T-helper 22 cell (primary cell): ENCODE results near the gene LRPAP1.
A peak's percentile ranks its signal among the peaks of the same experiment; 100 is the strongest.
"Not testable (repeated sequence)": the region's sequence is repeated elsewhere in the genome, so short reads cannot be mapped to it uniquely, and the experiment has no call there.

ENCODE experiments used
- DNase-seq: peaks from one replicate; pipeline ENCODE4 v3.0.0-alpha.2; 2020; ENCODE audit warnings: low read depth

The LRPAP1 gene, protein sequence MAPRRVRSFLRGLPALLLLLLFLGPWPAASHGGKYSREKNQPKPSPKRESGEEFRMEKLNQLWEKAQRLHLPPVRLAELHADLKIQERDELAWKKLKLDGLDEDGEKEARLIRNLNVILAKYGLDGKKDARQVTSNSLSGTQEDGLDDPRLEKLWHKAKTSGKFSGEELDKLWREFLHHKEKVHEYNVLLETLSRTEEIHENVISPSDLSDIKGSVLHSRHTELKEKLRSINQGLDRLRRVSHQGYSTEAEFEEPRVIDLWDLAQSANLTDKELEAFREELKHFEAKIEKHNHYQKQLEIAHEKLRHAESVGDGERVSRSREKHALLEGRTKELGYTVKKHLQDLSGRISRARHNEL

DNA sequence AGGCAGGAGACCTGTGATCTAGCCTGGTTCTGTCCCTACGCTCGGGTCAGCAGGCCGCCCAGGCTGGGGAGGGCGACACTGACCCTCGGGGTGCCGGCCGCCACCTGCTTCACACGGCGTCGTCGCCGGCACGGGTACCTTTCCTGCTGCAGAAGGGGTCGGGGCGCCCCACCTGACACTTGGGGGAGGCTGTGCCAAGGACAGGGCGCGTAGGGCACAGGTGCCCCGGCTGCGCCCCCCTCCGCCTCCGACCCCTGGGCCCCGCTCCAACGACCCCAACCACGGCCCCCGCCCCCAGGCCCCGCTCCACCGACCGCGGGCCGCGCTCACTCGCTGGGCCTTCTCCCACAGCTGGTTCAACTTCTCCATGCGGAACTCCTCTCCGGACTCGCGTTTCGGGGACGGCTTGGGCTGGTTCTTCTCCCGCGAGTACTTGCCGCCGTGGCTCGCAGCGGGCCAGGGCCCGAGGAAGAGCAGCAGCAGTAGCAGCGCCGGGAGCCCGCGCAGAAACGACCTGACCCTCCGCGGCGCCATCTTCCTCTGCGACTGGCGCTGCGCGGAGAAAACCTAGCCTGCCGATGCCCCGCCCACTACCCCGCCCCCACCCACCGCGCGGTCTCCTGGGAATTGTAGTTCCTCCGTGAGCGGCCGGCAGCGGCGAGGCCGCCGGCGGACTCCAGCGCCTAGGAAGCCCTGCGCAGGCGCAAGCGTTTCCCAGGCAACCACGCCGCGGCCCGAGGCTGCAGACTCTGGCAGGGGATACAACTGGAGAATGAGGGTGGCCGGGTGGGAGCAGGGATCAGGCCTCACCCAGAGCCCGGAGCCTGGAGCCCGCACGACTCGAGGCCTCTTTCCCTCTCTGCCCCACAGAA, at the start of gene LRPAP1:
Gene LRPAP1, minus strand, starts transcription at position 544 of the 872 bp plus-strand sequence. Its CDS starts 10 bp downstream, at position 534.
- peak; percentile 72 for DNase-seq

DNA sequence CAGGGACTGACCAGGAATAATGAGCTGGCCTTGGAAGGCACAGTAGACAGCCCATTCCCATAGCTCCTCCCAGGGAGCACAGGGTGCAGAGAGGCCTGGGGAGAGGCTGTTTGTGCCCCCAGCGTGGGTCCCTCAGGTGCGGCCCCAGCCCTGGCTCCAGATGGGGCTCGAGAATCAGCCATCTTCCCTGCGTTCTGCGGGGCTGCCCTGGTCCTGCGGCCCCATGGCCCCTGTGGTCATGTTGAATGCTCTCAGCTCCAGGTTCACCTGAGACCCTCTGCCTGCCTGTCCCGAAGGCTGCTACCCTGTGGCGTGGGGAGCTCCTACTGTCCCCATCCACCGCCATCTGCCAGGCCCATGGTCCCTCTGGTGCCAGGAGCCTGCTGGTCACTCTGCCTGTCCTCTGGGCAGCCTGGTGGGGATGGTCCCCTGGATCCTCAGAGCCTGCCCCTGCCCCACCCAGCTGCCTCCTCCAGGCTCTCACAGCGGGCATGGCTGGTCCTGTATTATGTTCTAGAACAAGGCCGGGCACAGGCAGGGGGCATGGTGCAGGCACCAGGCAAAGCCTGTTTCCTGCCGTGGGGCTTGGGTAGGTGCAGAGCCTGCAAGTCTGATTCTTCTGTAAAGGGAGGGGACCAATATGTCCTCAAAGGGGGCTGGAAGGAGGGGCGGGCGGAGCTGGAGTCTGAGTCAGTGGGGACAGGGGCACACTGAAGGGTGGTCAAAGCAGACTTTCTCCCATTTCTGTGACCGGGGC, 49.3 kb upstream of the LRPAP1 start:
- DNase-seq: not testable (repeated sequence)

GRCh38 chr4:3580859-3581258, 48.6 kb upstream of the LRPAP1 start:
- not testable (repeated sequence) for DNase-seq

DNA sequence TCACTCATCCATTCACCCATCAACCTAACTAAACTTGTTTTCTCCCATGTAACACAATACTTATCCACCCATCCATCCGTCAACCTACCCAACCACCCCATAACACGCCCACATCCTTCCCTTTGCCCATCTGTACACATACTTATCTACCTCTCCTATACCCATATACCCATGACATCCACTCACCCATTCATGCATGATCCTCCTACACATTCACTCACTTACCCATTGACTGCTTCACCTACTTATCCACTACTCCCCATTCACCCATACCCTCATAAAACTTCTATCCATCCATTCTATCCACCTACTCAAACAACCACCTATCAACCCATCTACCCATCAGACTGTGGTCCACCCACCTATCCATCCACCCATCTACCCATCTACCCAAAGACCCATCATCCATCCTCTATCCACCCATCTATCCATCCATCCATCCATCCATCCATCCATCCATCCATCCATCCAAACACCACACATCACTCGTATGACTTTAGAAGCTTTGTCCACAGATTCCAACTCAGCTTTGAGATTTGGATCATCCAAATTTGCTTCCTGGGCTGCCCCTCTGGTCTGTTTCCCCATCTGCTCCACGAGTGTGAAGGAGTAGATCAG, 46.4 kb upstream of the LRPAP1 start:
- not testable (repeated sequence) for DNase-seq

GRCh38 chr4:3578052-3578451, 45.8 kb upstream of the LRPAP1 start:
- DNase-seq: not testable (repeated sequence)

DNA sequence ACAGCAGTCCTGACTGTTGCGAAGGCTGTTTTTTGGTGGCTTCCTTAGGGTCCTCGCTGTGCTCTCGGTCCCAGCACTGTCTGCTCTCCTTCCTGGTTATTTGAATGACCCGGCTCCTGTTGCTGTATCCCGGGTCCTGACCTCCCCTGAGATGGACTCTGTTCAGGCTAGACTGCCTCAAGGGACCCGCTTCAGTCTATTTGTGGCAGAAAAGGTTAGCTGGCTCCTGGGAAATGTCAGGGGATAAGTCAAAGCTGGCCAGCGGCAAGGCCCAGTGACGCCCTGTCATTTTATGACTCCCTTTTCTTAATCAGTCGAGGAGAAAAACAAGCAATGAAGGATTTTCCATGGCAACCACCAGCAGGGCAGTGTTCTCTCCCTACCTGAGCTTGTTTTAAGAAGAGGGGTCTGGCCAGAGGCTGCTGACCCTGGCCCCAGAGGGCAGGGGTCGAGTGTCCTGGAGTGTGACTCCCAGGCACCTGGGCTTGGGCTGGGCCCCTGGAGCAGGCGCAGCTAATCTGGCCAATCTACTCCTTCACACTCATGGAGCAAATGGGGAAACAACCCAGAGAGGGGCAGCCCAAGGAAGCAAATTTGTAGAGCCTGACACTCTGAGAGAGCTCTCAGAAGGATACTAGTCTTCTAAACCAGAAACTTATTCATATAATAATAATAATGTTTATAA, 45.1 kb upstream of the LRPAP1 start:
- not testable (repeated sequence) for DNase-seq

- DNase-seq: not testable (repeated sequence)
Measured at GRCh38 chr4:3576533-3577207, 44.4 kb upstream of the LRPAP1 start.

GRCh38 chr4:3575426-3576369, 43.5 kb upstream of the LRPAP1 start:
- not testable (repeated sequence) for DNase-seq

- not testable (repeated sequence) for DNase-seq
Measured at GRCh38 chr4:3574865-3575264, 42.6 kb upstream of the LRPAP1 start.

- DNase-seq: not testable (repeated sequence)
Measured at GRCh38 chr4:3574346-3574745, 42.1 kb upstream of the LRPAP1 start.

DNA sequence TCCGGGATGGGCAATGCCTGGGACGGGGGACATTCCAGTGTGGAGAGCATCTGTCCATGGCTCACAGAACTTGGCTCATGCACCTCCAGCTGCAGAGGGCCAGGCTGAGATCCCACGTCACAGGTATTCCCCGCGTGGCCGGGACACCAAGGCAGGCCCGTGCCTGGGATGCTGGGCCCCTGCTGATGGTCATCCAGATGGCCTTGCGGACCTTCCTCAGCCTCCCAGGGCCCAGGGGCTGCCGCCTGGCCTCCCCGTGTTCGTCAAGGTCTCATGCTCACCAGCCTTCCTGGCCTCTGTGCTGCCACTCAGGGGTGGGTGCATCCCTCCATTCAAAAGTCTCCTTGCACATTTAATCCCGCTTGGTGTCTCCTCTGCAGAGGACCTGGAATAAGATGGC, 40.9 kb upstream of the LRPAP1 start:
- DNase-seq: no peak

GRCh38 chr4:3572363-3572762, 40.1 kb upstream of the LRPAP1 start:
- no peak for DNase-seq

DNA sequence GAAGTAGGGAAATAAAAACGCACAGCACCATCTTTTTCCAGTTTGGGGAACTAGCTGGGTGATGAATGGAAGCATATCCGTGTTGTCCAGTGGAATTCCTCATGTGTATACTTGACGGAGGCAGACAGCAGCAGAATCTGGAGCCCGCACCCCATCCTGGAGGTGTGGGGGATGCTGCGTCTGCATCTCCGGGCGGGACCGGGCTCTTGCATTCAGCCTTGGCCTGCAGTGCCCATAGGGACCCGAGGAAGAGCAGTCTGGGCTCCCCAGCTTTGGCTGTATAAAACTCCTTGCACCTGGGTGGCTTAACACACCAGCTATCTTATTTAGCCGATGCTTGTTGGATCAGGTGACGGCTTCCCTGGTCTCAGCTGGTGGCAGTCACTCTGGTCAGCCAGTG, 39.7 kb upstream of the LRPAP1 start:
- DNase-seq: no peak

DNA sequence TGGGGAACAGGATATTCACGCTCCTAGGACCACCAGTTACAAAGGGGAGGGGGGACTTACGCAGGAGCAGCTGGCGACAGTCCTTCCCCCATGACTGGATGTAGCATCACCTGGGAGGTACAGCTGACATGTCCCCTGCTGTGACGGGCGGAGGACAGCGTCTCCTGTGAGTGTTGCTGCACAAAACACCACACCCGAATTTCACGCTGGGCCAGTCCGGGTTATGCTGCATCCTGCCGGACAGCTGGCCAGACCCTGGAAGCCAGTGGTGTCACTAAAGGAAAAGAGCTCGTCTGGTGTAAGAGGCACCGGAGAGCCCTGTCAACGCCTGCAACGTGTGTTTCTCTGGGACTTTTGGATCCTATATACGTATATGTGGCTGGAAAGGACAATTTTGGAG, 38.7 kb upstream of the LRPAP1 start:
- not testable (repeated sequence) for DNase-seq

DNA sequence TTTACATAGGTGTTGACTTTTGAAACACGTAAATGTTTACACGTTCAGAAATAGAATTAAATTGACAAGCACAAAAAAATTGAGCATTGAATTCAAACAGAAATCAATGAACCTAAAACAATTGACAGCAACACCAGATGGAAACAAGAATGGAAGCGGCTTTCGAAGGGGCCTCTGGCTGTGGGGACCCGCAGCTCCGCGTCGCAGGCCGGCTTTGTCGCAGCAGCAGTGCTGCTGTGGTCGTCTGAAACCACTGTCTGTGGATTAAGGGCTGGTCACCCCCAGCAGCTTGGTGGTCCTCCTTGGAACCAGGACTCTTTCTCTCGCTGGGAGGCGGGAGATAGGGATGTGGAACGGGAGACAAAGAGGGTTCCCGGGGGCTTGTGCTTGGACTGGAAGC, 37.4 kb upstream of the LRPAP1 start:
- DNase-seq: not testable (repeated sequence)

DNA sequence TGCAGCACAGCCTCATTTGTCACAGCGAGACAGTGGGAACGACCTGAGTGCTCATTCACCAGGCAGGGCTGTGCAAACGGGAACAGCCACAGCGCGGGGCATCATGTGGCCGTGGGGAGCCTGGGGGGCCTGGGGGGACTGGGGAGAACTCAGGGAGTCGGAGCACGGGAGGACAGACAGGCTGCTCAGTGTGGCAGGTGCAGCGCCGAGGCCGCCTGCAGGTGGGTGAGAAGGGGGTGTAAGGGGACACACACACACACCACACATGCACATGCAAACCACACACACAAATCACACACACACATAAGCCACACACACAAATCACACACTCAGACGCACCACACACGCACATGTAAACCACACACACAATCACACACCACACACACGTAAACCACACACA, 34.5 kb upstream of the LRPAP1 start:
- DNase-seq: not testable (repeated sequence)

DNA sequence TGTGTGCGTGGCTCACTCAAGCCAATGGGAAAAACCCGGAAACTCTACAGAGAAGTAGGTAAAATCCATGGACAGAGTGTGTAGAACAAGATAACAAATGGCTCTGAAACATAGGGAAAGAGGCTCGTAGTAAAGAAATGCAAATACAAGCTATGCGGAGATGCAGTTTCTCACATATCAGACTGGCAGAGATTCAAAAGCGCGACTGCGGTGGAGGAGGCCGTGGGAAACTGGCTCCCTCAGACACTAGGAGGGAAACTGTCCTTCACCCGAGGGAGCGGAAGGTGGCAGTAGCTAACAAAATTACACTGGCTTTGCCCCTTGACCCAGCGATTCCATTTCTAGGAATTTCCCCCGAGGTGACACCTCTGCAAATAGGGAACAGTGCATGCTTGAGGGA, 34.1 kb upstream of the LRPAP1 start:
- DNase-seq: not testable (repeated sequence)

DNA sequence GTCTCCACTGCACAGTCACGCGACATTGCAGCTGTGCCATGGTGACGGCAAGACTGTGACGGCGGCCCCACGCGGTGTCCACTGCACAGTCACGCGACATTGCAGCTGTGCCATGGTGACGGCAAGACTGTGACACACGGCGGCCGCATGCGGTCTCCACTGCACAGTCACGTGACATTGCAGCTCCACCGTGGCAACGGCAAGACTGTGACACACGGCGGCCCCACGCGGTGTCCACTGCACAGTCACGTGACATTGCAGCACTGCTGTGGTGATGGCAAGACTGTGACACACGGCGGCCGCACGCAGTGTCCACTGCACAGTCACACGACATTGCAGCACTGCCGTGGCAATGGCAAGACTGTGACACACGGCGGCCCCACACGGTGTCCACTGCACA, 32.7 kb upstream of the LRPAP1 start:
- not testable (repeated sequence) for DNase-seq

- no peak for DNase-seq
Measured at GRCh38 chr4:3563403-3563802, 31.2 kb upstream of the LRPAP1 start.
